ENCODE data around the gene IFNA16.
"Not testable (repeated sequence)": the region's sequence is repeated elsewhere in the genome, so short reads cannot be mapped to it uniquely, and the experiment has no call there.

The IFNA16 gene

GRCh38 chr9:21217211-21217610 is at the start of gene IFNA16:
IFNA16 (minus strand) TSS chr9:21217311; CDS start chr9:21217305, 6 bp downstream.
- DNase-seq: not testable (repeated sequence)

GRCh38 chr9:21265421-21266189 is 48.5 kb upstream of the IFNA16 start:
- no peak for DNase-seq

- no peak for DNase-seq
These were observed 38.6 kb upstream of the IFNA16 start for GRCh38 chr9:21255538-21256212.

DNA sequence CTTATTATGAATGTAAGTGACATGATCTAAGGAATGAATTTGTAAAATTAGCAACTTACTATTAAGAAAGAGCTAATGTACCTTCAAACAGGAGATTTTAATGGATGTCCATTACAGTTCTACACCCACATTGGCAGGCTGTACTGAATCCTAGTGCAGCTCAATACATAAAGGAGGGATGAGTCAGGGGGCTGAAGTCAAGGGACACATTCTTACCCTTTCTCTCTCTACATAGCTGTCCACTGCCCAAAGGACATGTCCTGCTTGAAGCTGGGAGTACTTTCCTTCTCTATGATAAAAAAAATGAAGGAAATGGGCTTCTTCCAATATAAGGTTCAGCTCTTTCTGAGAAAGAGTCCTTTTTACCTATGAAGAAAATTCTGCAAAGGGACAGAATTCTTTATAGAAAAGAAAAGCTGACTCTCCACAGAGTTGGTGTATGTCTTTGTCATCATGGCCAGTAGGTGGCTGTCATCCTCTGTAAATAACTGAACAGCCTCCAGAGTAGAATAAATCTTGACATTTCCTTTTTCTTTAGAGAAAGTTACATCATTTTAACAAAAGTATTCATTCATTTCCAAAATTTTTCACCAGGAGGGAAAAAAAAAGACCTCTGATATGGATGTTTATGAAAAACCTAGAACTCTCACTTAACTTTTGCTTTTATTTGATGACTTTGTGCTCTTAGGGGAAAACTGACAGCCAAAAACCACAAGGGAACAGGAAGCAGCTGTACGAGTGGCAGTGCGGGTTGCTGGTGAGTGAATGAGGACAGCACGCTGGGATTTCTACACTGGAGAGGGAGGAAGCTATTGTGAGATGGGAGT is 35.8 kb upstream of the IFNA16 start:
- DNase-seq: no peak

- no peak for DNase-seq
These were observed 34.5 kb upstream of the IFNA16 start for GRCh38 chr9:21251638-21252037.

DNA sequence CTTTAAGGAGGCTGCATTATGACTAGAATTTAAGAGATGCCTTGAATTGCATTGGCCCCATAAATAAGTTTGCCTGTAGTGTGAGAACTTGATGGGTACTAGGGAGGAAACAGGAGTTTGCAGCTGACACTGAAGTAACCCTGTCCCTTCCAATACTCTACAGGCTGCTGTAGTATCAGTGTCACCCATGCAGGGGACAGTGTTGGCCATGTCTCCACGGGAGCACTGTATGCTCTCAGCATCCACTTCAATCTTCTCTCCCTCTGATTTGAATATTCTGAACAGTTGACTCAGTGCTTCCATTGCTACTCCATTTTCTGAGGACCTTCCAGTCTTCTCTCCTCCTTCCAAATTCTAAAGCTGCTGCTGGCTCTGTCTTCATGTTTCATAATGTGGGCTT is 34.1 kb upstream of the IFNA16 start:
- DNase-seq: no peak

DNA sequence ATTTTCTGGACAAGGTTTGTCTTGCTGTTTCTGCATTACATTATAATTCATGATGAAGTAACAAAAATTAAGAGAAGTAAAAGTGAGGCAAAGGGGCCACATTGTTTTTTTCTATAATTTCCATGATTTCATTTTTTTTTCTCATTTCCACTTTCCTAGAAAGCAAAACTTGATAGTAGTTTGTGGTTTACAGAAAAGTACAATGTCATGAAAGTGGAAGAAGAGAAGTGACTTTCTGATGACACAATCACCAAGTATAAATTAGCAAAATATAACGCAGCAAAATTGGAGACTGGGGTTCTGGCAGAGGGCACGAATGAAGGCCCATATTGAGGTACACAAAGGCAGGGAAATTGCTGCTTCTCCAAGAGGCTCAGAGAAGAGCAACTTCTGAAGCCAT is 27.7 kb upstream of the IFNA16 start:
- no peak for DNase-seq

DNA sequence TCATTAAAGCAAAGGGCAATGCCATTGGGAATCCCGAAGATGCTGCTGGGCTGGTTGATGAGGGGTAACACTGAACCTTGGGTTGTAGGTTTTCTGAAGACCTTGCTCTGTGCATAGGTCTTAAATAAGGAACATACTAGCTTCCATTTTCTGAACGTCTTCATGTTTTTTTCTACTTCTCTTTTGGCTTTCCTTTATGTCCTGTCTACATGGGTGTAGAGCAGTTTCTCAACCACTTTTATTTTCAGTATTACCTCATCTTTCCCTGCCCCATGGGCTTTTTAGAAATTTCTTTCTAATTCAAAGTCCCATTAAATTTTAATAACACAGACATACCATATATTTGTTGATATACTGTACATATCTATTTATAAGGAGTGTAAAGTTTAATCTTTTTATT is 22.8 kb upstream of the IFNA16 start, which contains the start of gene IFNA14:
TSS of gene IFNA14 (minus strand) at position 95 of the 400 bp plus-strand sequence. CDS start at position 25, 70 bp downstream.
- no peak for DNase-seq

- not testable (repeated sequence) for DNase-seq
These were observed 19.2 kb upstream of the IFNA16 start for GRCh38 chr9:21236360-21236714.

DNA sequence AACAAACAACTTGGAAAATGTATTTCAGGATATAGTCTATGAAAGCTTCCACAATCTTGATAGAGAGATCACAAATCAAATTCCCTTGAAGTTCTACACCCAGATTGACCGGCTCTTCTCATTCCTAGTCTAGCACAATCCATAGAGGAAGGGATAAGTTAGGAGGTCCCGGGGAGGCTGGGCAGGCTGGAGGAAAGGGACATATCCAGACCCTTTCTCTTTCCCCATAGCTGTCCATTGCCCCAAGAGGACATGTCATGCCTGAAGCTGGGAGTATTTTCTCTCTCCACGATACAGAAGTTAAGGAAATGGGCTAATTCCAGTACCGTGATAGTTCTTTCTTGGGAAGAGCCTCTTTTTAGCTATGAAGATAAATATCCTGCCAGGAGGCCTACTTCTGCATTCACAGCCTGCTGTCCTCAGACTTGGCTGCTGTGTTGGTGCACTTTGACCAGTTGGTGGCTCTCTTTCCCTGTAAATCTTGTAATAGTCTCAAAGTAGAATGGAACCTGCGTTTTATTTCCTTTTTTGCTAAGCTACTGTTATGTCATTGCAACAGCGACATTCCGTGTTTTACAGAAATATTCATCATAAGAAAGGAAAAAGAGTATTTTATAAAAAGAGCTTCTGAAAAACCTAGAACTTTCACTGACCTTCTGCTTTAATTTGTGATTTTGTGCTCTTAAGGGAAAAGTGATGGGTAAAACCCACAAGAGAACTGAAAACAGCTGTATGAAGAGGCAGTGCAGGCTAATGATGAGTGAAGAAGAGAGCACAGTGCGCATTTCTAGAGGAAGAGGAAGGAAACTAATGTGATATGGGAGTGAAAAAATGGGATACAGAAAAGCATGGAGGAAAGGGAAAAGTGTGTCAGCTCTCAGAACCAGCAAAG is 18.6 kb upstream of the IFNA16 start:
- DNase-seq: not testable (repeated sequence)

- no peak for DNase-seq
These were observed 17.1 kb upstream of the IFNA16 start for GRCh38 chr9:21234153-21234687.

GRCh38 chr9:21233258-21233657 is 16.1 kb upstream of the IFNA16 start:
- no peak for DNase-seq

- no peak for DNase-seq
These were observed 11.0 kb upstream of the IFNA16 start, which contains the start of gene IFNA17 for GRCh38 chr9:21228122-21228521. IFNA17 (minus strand) TSS chr9:21228222; CDS start chr9:21228173, 49 bp downstream.

DNA sequence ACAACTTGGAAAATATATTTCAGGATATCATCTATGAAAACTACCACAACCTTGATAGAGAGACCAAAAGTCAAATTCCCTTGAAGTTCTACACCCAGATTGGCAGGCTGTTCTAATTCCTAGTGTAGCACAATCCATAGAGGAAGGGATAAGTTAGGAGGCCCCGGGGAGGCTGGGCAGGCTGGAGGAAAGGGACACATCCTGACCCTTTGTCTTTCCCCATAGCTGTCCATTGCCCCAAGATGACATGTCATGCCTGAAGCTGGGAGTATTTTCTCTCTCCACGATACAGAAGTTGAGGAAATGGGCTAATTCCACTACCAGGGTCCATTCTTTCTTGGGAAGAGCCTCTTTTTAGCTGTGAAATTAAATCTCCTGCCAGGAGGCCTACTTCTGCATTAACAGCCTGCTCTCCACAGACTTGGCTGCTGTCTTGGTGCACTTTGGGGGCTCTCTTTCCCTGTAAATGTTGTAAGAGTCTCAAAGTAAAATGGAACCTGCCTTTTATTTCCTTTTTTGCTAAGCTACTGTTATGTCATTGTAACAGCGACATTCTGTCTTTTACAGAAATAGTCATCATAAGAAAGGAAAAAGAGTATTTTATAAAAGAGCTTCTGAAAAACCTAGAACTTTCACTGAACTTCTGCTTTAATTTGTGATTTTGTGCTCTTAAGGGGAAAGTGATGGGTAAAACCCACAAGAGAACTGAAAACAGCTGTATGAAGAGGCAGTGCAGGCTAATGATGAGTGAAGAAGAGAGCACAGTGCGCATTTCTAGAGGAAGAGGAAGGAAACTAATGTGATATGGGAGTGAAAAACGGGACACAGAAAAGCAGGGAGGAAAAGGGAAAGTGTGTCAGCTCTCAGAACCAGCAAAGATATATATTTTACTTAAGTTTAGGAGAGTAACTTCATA is 3.4 kb downstream of the IFNA16 start:
- DNase-seq: not testable (repeated sequence)

DNA sequence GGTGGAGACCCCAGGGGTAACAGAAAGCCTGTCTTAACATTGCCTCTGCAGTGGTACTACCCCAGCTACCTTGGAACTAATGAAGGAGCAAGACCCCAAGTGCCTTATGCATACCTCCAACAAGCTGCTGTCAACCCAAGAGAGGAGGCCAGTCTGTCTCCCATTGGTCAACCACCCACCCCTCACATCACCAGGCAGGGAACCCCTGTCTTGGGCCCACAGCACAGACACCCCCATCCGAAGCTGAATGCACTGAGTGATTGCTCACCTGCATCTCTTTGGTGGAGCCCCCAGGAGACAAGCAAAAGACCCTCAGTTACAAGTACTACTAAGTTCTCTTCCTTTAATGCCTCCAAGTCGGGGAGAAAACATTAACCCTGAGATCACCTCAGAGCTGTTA is 5.0 kb downstream of the IFNA16 start:
- DNase-seq: not testable (repeated sequence)

DNA sequence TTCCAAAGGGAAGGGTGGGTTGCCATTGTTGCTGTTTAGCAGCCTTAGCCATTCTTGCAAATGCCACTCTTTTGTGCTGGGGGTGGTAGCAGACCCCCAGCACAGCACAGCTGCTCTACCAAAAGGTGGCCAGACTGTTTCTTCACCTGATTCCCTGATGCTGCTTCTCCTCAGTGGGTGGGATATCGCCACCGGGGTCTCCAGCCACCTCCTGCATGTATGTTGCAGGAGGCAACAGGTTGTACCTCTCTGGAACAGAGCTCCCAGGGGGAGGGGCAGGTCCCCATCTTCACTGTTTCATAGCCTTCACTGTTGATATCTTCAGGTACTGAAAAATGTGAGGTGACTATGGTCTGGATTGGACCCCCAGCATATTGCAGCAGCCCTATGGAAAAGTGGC is 6.3 kb downstream of the IFNA16 start:
- DNase-seq: not testable (repeated sequence)

DNA sequence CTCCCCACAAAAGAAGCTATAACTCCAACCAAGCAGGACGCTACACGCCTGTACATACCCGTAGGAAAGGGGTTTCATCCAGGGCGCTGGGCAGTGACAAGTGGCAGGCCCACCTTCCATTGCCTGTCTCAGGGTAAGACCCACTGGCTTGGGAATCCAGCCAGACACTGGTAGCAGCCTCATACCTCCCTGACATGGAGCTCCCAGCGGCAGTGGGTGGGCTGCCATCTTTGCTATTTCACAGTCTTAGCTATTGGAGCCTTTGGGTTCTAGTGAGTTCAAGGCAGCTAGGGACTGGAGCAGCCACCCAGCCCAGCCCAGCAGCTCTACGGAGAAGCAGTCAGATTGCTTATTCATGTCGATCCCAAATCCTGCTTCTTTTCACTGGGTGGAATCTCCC is 6.8 kb downstream of the IFNA16 start:
- DNase-seq: no peak

DNA sequence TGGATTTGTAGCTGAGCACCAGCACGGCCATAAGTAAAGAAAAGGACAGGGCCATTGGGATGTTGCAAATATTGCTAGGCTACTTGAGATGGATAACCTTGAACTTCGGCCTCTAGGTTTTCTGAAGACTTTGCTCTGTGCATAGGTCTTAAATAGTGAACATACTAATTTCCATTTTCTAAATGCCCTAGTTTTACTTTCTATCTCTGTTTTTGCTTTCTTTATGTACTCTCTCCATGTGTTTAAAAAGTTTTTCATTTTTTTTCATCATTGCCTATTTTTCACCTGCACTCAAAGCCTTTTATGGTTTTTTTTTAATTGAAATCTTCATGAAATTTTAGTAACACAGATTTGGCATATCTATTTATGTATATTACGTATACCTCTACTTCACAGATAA is 10.1 kb downstream of the IFNA16 start, which contains the start of gene IFNA10:
TSS of gene IFNA10 (minus strand) at position 101 of the 400 bp plus-strand sequence. CDS start at position 55, 46 bp downstream.
- DNase-seq: not testable (repeated sequence)

DNA sequence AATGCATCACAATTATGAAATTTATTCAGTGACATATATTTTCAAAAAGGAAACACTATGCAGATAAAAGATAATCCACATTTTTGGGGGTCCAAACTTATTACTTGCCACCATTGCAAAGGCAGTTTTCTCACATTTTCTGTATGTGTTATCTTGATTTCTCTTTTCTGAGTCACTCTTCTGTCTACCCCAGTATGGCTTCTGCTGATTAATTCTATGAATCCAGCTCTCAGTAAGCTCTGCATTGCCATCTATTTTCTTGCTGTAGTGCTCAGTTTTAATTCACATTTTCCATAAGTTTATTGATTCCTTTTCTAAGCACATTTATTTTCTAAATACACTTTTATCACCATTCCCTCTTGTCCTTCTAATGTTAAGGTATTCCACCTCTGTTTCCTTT is 11.9 kb downstream of the IFNA16 start:
- DNase-seq: no peak

DNA sequence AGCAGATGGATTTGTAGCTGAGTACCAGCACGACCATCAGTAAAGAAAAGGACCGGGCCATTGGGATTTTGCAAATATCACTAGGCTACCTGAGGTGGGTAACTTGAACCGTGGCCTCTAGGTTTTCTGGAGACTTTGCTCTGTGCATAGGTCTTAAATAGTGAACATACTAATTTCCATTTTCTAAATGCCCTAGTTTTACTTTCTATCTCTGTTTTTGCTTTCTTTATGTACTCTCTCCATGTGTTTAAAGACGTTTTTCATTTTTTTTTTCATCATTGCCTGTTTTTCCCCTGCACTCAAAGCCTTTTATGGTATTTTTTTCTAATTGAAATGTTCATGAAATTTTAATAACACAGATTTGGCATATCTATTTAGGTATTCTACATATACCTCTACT is 15.0 kb downstream of the IFNA16 start, which contains the start of gene IFNA7:
TSS of gene IFNA7 (minus strand) at position 101 of the 400 bp plus-strand sequence. CDS start at position 61, 40 bp downstream.
- DNase-seq: not testable (repeated sequence)

All from activated effector memory CD4-positive, alpha-beta T cell treated with Interleukin-2 at 50 U/mL for 16 hours (primary cell).